ENCODE results near the gene NME5.

DNA sequence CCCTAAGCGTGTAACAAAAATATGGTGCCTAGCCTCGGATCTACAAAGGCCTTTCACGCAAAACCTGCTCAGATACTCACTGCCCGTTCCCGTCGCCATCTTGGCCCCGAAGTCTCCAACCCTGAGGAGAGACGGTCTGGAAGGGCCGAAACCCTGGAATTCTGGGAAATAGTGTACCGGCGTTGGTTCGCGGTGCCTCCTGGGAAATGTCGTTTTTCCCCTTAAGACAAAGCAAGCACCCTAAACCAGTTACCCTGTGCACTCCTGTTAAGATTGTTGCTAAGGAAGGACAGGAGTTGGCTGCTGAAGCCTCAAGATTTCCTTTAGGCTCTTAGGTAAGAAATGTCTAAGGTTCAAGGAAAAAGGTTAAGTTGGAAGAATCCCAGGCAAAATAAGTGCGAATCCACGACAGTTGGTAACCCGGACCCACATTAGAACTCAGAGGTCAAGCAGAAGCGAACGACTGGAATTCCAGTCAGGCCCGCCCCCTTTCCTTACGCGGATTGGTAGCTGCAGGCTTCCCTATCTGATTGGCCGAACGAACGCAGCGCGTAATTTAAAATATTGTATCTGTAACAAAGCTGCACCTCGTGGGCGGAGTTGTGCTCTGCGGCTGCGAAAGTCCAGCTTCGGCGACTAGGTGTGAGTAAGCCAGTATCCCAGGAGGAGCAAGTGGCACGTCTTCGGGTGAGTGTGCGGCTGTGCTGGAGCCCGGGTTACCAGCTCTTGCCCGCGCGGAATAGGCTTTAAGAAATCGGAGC lies 39.5 kb upstream of the NME5 start, which contains the start of the genes BRD8 and KIF20A:
- no peak for TF ChIP-seq FOXP1 (CRISPR knock-in tag; IDR thresholded peaks at IDR 0.05)
- TF ChIP-seq SIN3A (IDR thresholded peaks at IDR 0.05; ENCODE audit: borderline replicate concordance in 2 of 2, control insufficient read depth in 1 of 2, low read depth in 2 of 2, low read length in 2 of 2), result peak; percentile 94 to 97
- no peak for TF ChIP-seq TCF7L2 (IDR thresholded peaks at IDR 0.05; ENCODE audit: low read depth, low read length)
- TF ChIP-seq CHCHD3 (CRISPR knock-in tag; IDR thresholded peaks at IDR 0.05), result no peak
- no peak for TF ChIP-seq CHD1 (IDR thresholded peaks at IDR 0.05; ENCODE audit: low read length)
- 0 out of 2 replicates have a peak, but pooled peaks have one; percentile 53 for TF ChIP-seq ETV5 (CRISPR knock-in tag; IDR thresholded peaks at IDR 0.05; ENCODE audit: low read depth)
- TF ChIP-seq EZH2 (IDR thresholded peaks at IDR 0.05; ENCODE audit: borderline replicate concordance, low read depth, low read length), result no peak
- no peak; a peak in 1 of 4 replicates for TF ChIP-seq SRF (CRISPR knock-in tag; IDR thresholded peaks at IDR 0.05)
- TF ChIP-seq POLR2A (conservative IDR thresholded peaks at IDR 0.05), result peak; percentile 94
- TF ChIP-seq TEAD2 (tag; IDR thresholded peaks at IDR 0.05), result peak; percentile 63; the same call in 1 of the 2 replicates
- peak; percentile 78 to 99 (median 95) for TF ChIP-seq YY1 (IDR thresholded peaks at IDR 0.05; ENCODE audit: borderline replicate concordance in 1 of 3, control insufficient read depth in 1 of 3, extremely low read depth in 1 of 3, insufficient read depth in 3 of 3, insufficient read length in 1 of 3, insufficient replicate concordance in 2 of 3, low read depth in 1 of 3, low read length in 2 of 3)
- TF ChIP-seq ZFX (CRISPR knock-in tag; IDR thresholded peaks at IDR 0.05), result peak; percentile 98
